Measurements from ENCODE around the gene DUOXA1. TPM values are rescaled to one million over a fixed set of nuclear protein-coding genes. Genes with fewer than 3 reads are reported as not detected.
A peak's percentile ranks its signal among the peaks of the same experiment; 100 is the strongest.
"Not testable (repeated sequence)": the region's sequence is repeated elsewhere in the genome, so short reads cannot be mapped to it uniquely, and the experiment has no call there.

Gene DUOXA1
- total RNA-seq, 1 donor from 2014 or later, result 0.73 TPM

GRCh38 chr15:45116482-45117307 lies 13.0 kb downstream of the DUOXA1 start:
- intact Hi-C loops (cut with DNase I), result no loop called here

GRCh38 chr15:45116006-45116481 lies 13.6 kb downstream of the DUOXA1 start:
- no peak for DNase-seq (ENCODE audit: low spot score)
- intact Hi-C loops (cut with DNase I), result no loop called here

More at GRCh38 chr15:45116482-45117307, 13.0 kb downstream of the DUOXA1 start:
- DNase-seq (ENCODE audit: low spot score), result no peak

- DNase-seq (ENCODE audit: low spot score), result no peak
- intact Hi-C loops (cut with DNase I), result no loop called here
These were observed 14.3 kb downstream of the DUOXA1 start for GRCh38 chr15:45115312-45115820.

- DNase-seq (ENCODE audit: low spot score), result no peak
- intact Hi-C loops (cut with DNase I), result no loop called here
These were observed 15.0 kb downstream of the DUOXA1 start for GRCh38 chr15:45114751-45115085.

GRCh38 chr15:45114076-45114750 lies 15.5 kb downstream of the DUOXA1 start, which contains the start of the genes DUOX2 and DUOXA2:
DUOX2 (minus strand) TSS chr15:45114172; CDS start chr15:45113411, 761 bp downstream.
DUOXA2 (plus strand) TSS chr15:45114326; CDS start chr15:45114606, 280 bp downstream.
- no peak for DNase-seq (ENCODE audit: low spot score)
- intact Hi-C loops (cut with DNase I), result no loop called here

DNA sequence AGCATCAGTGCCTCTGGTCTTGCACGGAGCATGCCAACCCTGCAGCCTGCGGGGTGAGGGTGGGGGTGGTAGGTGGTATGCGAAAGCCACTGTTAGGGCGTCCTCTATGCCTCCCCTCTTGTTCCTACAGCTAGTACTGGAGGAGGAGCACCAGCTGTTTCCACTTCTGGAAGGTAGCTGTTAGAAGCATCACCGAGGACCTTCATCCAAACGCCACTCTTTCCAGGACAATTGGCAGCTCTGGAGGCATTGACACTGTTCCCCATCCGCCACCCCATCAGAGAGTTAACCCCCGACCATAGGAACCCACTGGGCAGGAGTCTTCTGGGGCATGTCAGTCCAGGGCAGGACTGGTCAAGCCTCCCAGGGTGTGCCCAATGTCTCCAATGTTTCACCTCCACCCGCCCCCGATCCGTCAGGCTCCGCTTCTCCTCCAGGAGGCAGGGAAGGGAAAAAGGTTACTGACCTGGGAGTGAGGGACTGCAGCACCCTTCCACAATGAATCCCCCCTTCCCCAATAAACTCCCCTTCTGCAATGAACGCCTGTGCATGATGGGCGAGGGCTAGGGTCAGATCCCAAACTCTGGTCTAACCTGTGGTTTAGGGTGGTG lies 16.2 kb downstream of the DUOXA1 start:
- no peak for DNase-seq (ENCODE audit: low spot score)
- intact Hi-C loops (cut with DNase I), result no loop called here

GRCh38 chr15:45112591-45113379 lies 16.9 kb downstream of the DUOXA1 start:
- intact Hi-C loops (cut with DNase I), result no loop called here
- peak; percentile 53 for DNase-seq (ENCODE audit: low spot score)

- DNase-seq (ENCODE audit: low spot score), result no peak
- intact Hi-C loops (cut with DNase I), result no loop called here
These were observed 17.5 kb downstream of the DUOXA1 start for GRCh38 chr15:45112143-45112590.

- peak; percentile 61 for DNase-seq (ENCODE audit: low spot score)
- intact Hi-C loops (cut with DNase I), result no loop called here
These were observed 18.1 kb downstream of the DUOXA1 start for GRCh38 chr15:45111390-45112142.

GRCh38 chr15:45110256-45110820 lies 19.3 kb downstream of the DUOXA1 start:
- intact Hi-C loops (cut with DNase I), result no loop called here
- peak; percentile 35 for DNase-seq (ENCODE audit: low spot score)

- intact Hi-C loops (cut with DNase I), result no loop called here
- DNase-seq (ENCODE audit: low spot score), result peak; percentile 70
These were observed 21.6 kb downstream of the DUOXA1 start for GRCh38 chr15:45107941-45108630.

DNA sequence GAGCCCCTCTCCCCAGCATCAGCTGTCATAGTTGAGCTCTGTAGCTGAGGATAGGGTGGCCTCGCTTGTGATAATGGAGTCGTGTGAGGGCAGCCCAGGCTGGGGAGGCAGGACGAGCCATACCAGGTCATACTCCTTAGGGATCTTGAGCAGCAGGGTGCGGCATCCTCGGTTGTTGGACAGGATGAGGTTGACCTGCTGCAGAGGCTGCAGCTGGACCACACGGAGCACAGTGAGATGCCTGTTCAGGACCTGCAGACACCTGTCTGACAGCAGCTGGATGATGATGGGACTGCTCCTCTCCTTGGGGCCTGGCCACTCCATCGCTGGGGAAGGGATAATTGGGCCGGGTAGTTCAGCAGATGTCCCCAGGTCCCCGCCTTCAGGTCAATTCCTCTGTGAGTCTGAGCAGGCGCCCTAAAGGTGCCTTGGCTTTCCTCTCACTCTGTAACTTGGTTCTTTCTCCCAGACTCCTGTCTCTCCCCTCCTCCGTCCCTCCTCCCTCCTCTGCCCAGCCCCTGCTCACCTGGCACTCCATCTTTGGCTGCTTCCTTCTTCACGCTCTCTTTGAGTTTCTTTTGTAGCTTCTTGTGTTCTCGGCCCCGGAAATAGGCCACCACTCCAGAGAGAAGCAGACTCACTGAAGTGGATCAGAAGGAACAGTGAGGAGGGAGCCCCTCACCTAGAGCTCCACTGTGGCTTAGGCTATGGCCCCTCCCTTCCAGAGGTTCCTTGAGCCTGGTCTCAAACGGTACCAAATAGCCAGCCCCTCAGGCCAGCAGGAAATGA lies 23.5 kb downstream of the DUOXA1 start:
- peak; percentile 58 for DNase-seq (ENCODE audit: low spot score)

DNA sequence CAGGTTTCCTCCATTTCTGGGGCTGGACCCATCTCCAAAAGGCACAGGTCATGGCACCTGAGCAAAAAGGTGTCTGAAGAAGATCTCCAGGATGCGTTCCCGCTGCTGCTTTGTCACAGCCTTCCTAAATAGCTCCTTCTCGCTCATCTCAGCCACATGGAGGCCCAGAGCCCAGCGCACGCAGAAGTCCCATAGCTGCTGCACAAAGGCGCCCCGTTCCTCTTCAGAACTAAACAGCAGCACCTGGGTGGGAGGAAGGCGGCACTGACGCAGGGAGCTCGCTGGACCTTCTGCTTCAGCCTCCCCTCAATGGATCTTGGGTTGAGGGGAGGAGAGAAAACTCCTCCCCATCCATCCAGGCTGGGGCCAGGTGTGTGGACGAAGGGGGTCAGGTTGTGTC lies 24.1 kb downstream of the DUOXA1 start:
- intact Hi-C loops (cut with DNase I), result no loop called here
- DNase-seq (ENCODE audit: low spot score), result peak; percentile 50

More for the DNA sequence above, 23.5 kb downstream of the DUOXA1 start:
- intact Hi-C loops (cut with DNase I), result no loop called here

- intact Hi-C loops (cut with DNase I), result not testable (repeated sequence)
- peak; percentile 54 for DNase-seq (ENCODE audit: low spot score)
These were observed 25.5 kb downstream of the DUOXA1 start for GRCh38 chr15:45104170-45104569.

- peak; percentile 31 for DNase-seq (ENCODE audit: low spot score)
- intact Hi-C loops (cut with DNase I), result no loop called here
These were observed 27.5 kb downstream of the DUOXA1 start for GRCh38 chr15:45102226-45102625.

GRCh38 chr15:45101749-45102148 lies 27.9 kb downstream of the DUOXA1 start:
- peak; percentile 35 for DNase-seq (ENCODE audit: low spot score)
- intact Hi-C loops (cut with DNase I), result no loop called here
